Measurements from ENCODE around the gene VPS41. TPM values are rescaled to one million over a fixed set of nuclear protein-coding genes. Genes with fewer than 3 reads are reported as not detected.

VPS41 gene
- polyA plus RNA-seq, 1 of the 3 experiments (the other 2 are of a cell fraction), result 20.4 TPM

- TF ChIP-seq, protein P1, sequence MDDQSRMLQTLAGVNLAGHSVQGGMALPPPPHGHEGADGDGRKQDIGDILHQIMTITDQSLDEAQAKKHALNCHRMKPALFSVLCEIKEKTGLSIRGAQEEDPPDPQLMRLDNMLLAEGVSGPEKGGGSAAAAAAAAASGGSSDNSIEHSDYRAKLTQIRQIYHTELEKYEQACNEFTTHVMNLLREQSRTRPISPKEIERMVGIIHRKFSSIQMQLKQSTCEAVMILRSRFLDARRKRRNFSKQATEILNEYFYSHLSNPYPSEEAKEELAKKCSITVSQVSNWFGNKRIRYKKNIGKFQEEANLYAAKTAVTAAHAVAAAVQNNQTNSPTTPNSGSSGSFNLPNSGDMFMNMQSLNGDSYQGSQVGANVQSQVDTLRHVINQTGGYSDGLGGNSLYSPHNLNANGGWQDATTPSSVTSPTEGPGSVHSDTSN (IDR thresholded peaks at IDR 0.05), result no peak
- TF ChIP-seq NFIC (IDR thresholded peaks at IDR 0.05; ENCODE audit: borderline replicate concordance) (no peak), SMC3 (IDR thresholded peaks at IDR 0.05; ENCODE audit: low read depth, low read length) (no peak), FOXJ3 (CRISPR knock-in tag; IDR thresholded peaks at IDR 0.05) (no peak), RCOR1 (IDR thresholded peaks at IDR 0.05; ENCODE audit: low read length) (no peak), EP300 (IDR thresholded peaks at IDR 0.05; ENCODE audit: borderline replicate concordance in 1 of 2, low read depth in 1 of 2, low read length in 1 of 2) (no peak), TEAD4 (IDR thresholded peaks at IDR 0.05; ENCODE audit: borderline replicate concordance, insufficient read depth) (no peak)
These were observed 79.4 kb downstream of the VPS41 start (continued) for GRCh38 chr7:38829488-38830165.

DNA sequence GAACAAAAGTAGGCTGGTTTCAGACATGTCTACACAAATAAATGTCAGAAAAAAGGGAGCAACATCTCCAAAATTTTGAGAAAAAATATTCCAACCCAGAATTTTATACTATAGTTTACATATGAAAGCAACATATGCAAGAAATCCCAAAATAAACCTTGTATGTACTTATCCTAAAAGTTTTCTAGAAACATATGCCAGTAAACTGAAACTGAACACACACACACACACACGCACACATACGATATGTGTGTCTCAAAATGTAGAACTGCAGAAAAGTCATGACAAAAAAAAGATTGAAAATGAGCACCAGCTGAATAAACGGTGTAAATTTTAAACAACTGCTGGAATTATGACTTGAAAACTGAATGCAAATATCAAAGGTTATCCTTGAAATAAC is 81.0 kb downstream of the VPS41 start:
- 85% methylated on average over 3 of the region's 3 CpGs for WGBS (ENCODE audit: low lambda C conversion rate)
- H3K9me2 ChIP-seq, result no peaks in the 10 kb centered on the region
- TF ChIP-seq MAX (IDR thresholded peaks at IDR 0.05; ENCODE audit: low read depth) (no peak), JUND (IDR thresholded peaks at IDR 0.05) (no peak), FOSL2 (IDR thresholded peaks at IDR 0.05; ENCODE audit: borderline replicate concordance, low read depth) (no peak), FOXJ3 (CRISPR knock-in tag; IDR thresholded peaks at IDR 0.05) (no peak), RFX5 (IDR thresholded peaks at IDR 0.05; ENCODE audit: low read length) (no peak), SMC3 (IDR thresholded peaks at IDR 0.05; ENCODE audit: low read depth, low read length) (no peak), NFIC (IDR thresholded peaks at IDR 0.05; ENCODE audit: borderline replicate concordance) (no peak)
- TF ChIP-seq, protein P1 (IDR thresholded peaks at IDR 0.05), result no peak
- TF ChIP-seq, protein P2, sequence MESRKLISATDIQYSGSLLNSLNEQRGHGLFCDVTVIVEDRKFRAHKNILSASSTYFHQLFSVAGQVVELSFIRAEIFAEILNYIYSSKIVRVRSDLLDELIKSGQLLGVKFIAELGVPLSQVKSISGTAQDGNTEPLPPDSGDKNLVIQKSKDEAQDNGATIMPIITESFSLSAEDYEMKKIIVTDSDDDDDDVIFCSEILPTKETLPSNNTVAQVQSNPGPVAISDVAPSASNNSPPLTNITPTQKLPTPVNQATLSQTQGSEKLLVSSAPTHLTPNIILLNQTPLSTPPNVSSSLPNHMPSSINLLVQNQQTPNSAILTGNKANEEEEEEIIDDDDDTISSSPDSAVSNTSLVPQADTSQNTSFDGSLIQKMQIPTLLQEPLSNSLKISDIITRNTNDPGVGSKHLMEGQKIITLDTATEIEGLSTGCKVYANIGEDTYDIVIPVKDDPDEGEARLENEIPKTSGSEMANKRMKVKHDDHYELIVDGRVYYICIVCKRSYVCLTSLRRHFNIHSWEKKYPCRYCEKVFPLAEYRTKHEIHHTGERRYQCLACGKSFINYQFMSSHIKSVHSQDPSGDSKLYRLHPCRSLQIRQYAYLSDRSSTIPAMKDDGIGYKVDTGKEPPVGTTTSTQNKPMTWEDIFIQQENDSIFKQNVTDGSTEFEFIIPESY (IDR thresholded peaks at IDR 0.05; ENCODE audit: borderline replicate concordance, low read depth), result no peak
- H3K27me3 ChIP-seq (ENCODE audit: insufficient read depth), result no peaks in the 10 kb centered on the region
- H3K27ac ChIP-seq (ENCODE audit: low read depth in 2 of 2, low read length in 1 of 2), result no peak overlapping the region
- ChIA-PET CTCF (interaction anchor here (1.0 to 1.2 kb wide), 2 partner anchors 10 to 49 kb away, joined by 3 read pairs; no protein-coding TSS in a partner anchor), POLR2A (no interaction called here)
- H3K4me1 ChIP-seq (ENCODE audit: control insufficient read depth in 1 of 2, insufficient read depth in 2 of 2, low read depth in 1 of 2, low read length in 1 of 2), result peaks cover 0 to 10% of the 10 kb centered on the region in 2 experiments; a peak in 2 of 4 replicates
- DNase-seq, result no peak
- peaks cover 0 to 15% of the 10 kb centered on the region in 2 experiments for H3K36me3 ChIP-seq (replicated peaks in 1 of 2; ENCODE audit: control insufficient read depth in 1 of 2, insufficient read depth in 2 of 2, low read length in 1 of 2)
- no peaks in the 10 kb centered on the region for H4K20me1 ChIP-seq (ENCODE audit: insufficient read depth)
- no peaks in the 10 kb centered on the region for H3F3A ChIP-seq (replicated peaks; ENCODE audit: insufficient read depth)
- no peak overlapping the region for H2AFZ ChIP-seq (ENCODE audit: low read depth)
- no peaks in the 10 kb centered on the region for H3K79me2 ChIP-seq (ENCODE audit: insufficient read depth)
- H3K9ac ChIP-seq, result no peak overlapping the region
- H3K9me3 ChIP-seq, result no peaks in the 10 kb centered on the region; the same call in 1 of the 2 replicates
- H3K4me3 ChIP-seq (ENCODE audit: low read depth in 2 of 2, low read length in 1 of 2), result no peak overlapping the region
- H3K4me2 ChIP-seq, result no peak overlapping the region
